ENCODE measurements around the gene NPPA. TPM values are rescaled to one million over a fixed set of nuclear protein-coding genes. Genes with fewer than 3 reads are reported as not detected.
A peak's percentile ranks its signal among the peaks of the same experiment; 100 is the strongest.

Gene NPPA
- total and polyA plus RNA-seq, 9 of the 15 experiments (the other 6 are each of a cell fraction or from before 2014, with no cell fraction given): not detected

- TF ChIP-seq, protein P1, sequence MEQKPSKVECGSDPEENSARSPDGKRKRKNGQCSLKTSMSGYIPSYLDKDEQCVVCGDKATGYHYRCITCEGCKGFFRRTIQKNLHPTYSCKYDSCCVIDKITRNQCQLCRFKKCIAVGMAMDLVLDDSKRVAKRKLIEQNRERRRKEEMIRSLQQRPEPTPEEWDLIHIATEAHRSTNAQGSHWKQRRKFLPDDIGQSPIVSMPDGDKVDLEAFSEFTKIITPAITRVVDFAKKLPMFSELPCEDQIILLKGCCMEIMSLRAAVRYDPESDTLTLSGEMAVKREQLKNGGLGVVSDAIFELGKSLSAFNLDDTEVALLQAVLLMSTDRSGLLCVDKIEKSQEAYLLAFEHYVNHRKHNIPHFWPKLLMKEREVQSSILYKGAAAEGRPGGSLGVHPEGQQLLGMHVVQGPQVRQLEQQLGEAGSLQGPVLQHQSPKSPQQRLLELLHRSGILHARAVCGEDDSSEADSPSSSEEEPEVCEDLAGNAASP (IDR thresholded peaks at IDR 0.05): no peak
- TF ChIP-seq COPS2 (conservative IDR thresholded peaks at IDR 0.05) (no peak), ZBTB8A (IDR thresholded peaks at IDR 0.05; ENCODE audit: partially characterized antibody) (no peak), XRCC5 (IDR thresholded peaks at IDR 0.05; ENCODE audit: low read depth, low read length) (peak; percentile 61; the same call in 1 of the 2 replicates), RNF219 (CRISPR knock-in tag; IDR thresholded peaks at IDR 0.05) (no peak; the same call in 1 of the 2 replicates), NUFIP1 (IDR thresholded peaks at IDR 0.05; ENCODE audit: partially characterized antibody) (no peak), HNRNPK (IDR thresholded peaks at IDR 0.05; ENCODE audit: low read depth, low read length, poor library complexity, severe bottlenecking) (no peak), PPARD (CRISPR knock-in tag; IDR thresholded peaks at IDR 0.05) (no peak), GMEB1 (CRISPR knock-in tag; IDR thresholded peaks at IDR 0.05) (no peak), WHSC1 (IDR thresholded peaks at IDR 0.05; ENCODE audit: low read length) (peak; percentile 13), ZNF121 (CRISPR knock-in tag; conservative IDR thresholded peaks at IDR 0.05) (no peak), ZNF311 (CRISPR knock-in tag; IDR thresholded peaks at IDR 0.05) (0 out of 2 replicates have a peak, but pooled peaks have one; percentile 10), ZNF324 (CRISPR knock-in tag; IDR thresholded peaks at IDR 0.05) (peak; percentile 36; the same call in 1 of the 2 replicates), NEUROD1 (IDR thresholded peaks at IDR 0.05; ENCODE audit: borderline replicate concordance, low read depth, low read length, partially characterized antibody) (peak; percentile 78), KAT2B (IDR thresholded peaks at IDR 0.05; ENCODE audit: low read depth, low read length) (no peak), TEAD2 (tag; IDR thresholded peaks at IDR 0.05) (no peak), XRCC3 (IDR thresholded peaks at IDR 0.05) (no peak)
- TF ChIP-seq, protein P2, sequence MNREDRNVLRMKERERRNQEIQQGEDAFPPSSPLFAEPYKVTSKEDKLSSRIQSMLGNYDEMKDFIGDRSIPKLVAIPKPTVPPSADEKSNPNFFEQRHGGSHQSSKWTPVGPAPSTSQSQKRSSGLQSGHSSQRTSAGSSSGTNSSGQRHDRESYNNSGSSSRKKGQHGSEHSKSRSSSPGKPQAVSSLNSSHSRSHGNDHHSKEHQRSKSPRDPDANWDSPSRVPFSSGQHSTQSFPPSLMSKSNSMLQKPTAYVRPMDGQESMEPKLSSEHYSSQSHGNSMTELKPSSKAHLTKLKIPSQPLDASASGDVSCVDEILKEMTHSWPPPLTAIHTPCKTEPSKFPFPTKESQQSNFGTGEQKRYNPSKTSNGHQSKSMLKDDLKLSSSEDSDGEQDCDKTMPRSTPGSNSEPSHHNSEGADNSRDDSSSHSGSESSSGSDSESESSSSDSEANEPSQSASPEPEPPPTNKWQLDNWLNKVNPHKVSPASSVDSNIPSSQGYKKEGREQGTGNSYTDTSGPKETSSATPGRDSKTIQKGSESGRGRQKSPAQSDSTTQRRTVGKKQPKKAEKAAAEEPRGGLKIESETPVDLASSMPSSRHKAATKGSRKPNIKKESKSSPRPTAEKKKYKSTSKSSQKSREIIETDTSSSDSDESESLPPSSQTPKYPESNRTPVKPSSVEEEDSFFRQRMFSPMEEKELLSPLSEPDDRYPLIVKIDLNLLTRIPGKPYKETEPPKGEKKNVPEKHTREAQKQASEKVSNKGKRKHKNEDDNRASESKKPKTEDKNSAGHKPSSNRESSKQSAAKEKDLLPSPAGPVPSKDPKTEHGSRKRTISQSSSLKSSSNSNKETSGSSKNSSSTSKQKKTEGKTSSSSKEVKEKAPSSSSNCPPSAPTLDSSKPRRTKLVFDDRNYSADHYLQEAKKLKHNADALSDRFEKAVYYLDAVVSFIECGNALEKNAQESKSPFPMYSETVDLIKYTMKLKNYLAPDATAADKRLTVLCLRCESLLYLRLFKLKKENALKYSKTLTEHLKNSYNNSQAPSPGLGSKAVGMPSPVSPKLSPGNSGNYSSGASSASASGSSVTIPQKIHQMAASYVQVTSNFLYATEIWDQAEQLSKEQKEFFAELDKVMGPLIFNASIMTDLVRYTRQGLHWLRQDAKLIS (CRISPR knock-in tag; IDR thresholded peaks at IDR 0.05): no peak
- TF ChIP-seq, protein P3, sequence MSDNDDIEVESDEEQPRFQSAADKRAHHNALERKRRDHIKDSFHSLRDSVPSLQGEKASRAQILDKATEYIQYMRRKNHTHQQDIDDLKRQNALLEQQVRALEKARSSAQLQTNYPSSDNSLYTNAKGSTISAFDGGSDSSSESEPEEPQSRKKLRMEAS (CRISPR knock-in tag; IDR thresholded peaks at IDR 0.05): peak; percentile 95
Measured at GRCh38 chr1:11882814-11883538, 35.4 kb upstream of the NPPA start (continued).

Data from K562 (cell line).